Esophagus muscularis mucosa (tissue), 3 donors: ENCODE measurements around the gene MPP4.

Source experiments
- POLR2A ChIP-seq: fragments of 450-650 bp; IDR thresholded peaks from one replicate; pipeline ENCODE4 v1.6.1; 2017; ENCODE audit warnings: antibody characterized with exemption, moderate library complexity, mild to moderate bottlenecking, low read depth
- POLR2AphosphoS5 ChIP-seq, 2 donors: sonication (generic); formaldehyde crosslinking; IDR thresholded peaks; one replicate each; pipeline ENCODE4 v1.6.1; 2017; ENCODE audit warnings: antibody characterized with exemption in 2 of 2
- TF ChIP-seq, protein P1 (sequence below), 3 experiments: fragments of 200-600 bp in 2 of 3; fragments of 450-650 bp in 1 of 3; sonication (generic) in 2 of 3; IDR thresholded peaks; one replicate each; pipeline ENCODE4 v1.5.1; 2017 to 2019; ENCODE audit warnings: antibody characterized with exemption in 3 of 3, mild to moderate bottlenecking in 2 of 3, moderate library complexity in 1 of 3

DNA sequence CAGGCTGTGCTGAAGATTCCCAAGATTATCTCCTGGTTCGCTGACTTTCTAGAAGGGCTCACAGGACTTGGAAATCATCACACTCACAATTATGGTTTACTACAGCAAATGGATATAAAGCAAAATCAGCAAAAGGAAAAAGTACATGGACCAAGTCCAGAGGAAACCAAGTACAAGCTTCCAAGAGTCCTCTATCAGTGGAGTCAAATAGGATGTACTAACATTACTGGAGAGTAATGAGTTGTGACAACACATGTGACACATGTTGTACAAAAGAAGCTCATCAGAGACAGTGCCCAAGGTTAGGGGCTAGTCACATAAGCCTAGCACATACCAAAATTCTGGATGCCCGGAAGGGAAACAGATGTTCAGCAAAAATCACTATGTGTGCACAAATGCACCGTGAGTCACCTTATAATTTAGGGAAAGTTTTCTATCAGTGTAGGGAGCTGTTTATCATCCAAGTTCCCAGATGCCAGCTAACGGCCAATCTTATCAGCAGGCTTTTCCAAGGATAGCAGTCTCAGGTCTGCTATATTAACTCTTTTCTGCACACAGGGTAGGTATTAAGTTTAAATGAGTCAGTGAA lies 64.7 kb downstream of the MPP4 start:
- TF ChIP-seq POLR2A (no peak), POLR2AphosphoS5 (IDR thresholded peaks at IDR 0.05) (no peak)
- TF ChIP-seq, protein P1, sequence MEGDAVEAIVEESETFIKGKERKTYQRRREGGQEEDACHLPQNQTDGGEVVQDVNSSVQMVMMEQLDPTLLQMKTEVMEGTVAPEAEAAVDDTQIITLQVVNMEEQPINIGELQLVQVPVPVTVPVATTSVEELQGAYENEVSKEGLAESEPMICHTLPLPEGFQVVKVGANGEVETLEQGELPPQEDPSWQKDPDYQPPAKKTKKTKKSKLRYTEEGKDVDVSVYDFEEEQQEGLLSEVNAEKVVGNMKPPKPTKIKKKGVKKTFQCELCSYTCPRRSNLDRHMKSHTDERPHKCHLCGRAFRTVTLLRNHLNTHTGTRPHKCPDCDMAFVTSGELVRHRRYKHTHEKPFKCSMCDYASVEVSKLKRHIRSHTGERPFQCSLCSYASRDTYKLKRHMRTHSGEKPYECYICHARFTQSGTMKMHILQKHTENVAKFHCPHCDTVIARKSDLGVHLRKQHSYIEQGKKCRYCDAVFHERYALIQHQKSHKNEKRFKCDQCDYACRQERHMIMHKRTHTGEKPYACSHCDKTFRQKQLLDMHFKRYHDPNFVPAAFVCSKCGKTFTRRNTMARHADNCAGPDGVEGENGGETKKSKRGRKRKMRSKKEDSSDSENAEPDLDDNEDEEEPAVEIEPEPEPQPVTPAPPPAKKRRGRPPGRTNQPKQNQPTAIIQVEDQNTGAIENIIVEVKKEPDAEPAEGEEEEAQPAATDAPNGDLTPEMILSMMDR (IDR thresholded peaks at IDR 0.05) = no peak
